K562 treated with DMSO at 1 percent for 24 hours (cell line): ENCODE measurements around the gene AARSD1. TPM values are rescaled to one million over a fixed set of nuclear protein-coding genes. Genes with fewer than 3 reads are reported as not detected.

Experiments used
- total RNA-seq: library from RNA; unstranded; fragments of 300-600 nt; gene quantifications from 2 replicates; pipeline ENCODE4 v1.2.3, GENCODE V29; 2022; ENCODE audit warnings: low read depth; ENCODE audit not compliant: insufficient read depth

Gene AARSD1, protein sequence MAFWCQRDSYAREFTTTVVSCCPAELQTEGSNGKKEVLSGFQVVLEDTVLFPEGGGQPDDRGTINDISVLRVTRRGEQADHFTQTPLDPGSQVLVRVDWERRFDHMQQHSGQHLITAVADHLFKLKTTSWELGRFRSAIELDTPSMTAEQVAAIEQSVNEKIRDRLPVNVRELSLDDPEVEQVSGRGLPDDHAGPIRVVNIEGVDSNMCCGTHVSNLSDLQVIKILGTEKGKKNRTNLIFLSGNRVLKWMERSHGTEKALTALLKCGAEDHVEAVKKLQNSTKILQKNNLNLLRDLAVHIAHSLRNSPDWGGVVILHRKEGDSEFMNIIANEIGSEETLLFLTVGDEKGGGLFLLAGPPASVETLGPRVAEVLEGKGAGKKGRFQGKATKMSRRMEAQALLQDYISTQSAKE
- total RNA-seq, result 23.9 and 24.7 TPM in 2 replicates

DNA sequence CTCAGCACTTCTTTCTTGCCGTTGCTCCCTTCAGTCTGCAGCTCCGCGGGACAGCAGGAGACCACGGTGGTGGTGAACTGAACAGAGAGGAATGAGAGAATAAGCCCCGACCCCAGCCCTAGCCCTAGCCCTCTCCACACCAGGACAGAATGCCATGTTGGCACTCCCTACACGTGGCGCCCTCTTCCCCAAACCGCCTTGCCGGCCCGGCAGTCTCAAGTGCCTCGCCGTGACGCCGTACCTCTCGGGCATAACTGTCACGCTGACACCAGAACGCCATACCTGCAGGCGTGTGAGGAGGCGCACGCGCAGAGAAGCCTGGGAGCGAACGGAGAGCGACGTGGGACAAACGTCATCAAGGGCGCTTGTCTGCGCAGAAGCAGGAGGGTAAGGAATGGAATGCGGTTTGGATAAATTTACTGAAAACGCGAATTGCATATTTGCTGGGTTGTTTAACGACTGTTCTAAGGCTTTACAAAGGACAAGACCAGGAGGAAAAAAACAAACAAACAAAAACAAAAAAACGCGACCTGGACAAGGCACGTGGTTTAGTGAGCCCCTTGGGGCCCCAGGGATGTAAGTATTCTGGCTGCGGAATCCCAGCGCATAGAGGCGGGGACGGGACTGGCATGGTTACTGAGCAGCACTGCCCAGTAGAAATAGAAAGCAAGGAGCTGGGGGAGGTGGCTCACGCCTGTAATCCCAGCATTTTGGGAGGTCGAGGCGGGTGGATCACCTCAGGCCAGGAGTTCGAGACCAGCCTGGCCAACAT lies at the start of gene AARSD1:
TSS of gene AARSD1 (minus strand) at position 294 of the 772 bp plus-strand sequence. CDS start at position 280, 14 bp downstream.

DNA sequence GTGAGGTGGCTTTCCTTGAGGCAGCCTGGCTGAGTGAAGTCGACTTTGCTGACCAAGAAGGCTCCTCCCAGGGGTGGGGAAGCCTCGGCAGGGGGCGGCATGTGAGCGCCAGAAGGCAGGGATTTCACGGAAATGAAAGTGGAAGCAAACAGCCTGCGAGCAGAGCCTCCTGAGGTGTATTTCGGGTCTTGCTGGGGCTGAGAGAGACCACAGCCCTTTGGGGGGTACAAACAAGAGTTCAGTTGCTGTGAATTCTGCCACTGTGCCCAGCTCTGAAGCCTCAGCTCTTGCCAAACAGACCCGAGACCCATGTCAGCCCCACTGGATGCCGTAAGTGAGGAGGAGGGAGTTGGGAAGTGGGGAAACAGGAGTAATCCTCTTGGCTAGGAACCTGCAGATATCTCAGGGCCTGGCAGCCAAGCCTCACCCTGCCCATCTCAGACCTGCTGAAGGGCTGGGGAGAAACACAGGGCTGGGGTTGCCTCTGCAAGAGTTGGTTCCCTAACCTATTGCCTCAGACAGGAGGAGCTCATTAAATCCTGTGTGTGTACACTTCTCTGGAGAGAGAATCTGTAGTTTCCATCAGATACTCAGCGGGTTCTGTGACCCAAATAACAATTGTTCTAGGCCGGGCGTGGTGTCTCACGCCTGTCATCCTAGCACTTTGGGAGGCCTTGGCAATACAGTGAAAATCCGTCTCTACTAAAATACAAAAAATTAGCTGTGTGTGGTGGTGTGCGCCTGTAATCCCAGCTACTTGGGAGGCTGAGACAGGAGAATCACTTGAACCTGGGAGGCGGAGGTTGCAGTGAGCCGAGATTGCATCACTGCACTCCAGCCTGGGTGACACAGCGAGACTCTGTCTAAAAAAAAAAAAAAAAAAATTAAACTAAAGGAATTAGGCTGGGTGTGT lies 42.6 kb upstream of the AARSD1 start, which contains the start of gene IFI35:
TSS of gene IFI35 (plus strand) at position 146 of the 913 bp plus-strand sequence. CDS start at position 310, 164 bp downstream.

DNA sequence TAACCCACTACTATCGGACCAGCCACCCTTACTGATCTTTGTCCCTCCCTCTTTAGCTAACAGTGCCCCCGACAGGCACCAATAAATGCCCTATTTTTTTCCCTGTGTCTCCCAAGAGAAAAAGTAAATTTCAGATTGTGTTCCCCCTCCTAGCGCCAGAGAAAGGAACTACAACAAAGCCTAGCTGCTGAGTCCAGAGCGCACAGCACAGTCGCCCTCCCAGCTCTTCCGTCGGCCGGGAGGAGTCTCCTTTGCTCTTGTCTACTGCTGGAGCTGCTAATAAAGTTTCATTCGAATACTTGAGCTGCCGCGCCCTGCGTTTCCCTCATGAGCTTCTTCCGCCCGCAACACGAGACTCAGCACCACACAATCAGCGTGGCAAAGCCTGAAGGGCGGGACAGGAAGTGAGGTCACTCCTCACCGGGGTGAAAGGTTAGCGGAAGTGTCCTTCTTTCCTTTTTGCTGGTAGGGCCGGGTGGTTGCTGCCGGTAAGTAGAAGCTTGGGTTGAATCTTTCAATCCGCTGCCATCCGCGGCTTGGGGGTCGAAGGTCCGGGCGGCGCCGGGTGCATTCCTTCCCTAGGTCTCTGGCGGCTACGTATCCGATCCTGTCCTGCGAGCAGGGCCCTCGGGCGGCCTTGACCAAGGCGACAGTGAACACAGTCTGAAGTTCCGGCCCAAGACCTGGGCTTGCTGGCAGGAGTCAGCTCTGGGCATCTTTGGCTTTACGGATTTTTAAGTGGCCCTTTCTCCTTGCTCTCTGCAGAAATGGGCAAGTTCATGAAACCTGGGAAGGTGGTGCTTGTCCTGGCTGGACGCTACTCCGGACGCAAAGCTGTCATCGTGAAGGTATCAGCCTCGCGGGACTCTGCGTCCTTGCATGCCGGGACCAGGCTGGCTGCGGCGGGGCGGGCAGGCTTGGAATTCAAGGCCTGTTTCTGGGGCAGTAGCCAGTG lies 34.0 kb upstream of the AARSD1 start, which contains the start of gene RPL27:
TSS of gene RPL27 (plus strand) at position 436 of the 955 bp plus-strand sequence. CDS start at position 768, 332 bp downstream.

DNA sequence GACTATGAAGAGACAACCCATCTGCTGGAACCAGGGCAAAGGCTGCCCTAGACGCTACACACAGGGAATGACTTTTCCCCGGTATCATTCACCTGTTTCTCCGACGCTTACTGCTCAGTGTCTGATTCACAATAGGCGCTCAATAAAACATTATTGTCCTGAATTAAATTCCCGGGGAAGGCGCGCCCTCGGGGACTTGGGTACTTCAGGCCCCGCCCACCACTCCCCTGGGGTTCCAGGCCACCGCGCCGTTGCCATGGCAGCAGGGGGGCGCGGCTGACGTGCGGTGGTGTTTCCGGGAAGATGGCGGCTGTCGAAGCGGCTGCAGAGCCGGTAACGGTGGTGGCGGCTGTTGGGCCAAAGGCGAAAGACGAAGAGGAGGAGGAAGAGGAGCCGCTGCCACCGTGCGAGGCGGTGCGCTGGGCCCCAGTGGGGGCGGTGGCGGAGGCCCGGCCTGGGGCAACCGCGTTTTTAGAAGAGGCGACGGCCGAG lies 16.1 kb upstream of the AARSD1 start, which contains the start of gene RUNDC1:
TSS of gene RUNDC1 (plus strand) at position 292 of the 492 bp plus-strand sequence. CDS start at position 304, 12 bp downstream.

DNA sequence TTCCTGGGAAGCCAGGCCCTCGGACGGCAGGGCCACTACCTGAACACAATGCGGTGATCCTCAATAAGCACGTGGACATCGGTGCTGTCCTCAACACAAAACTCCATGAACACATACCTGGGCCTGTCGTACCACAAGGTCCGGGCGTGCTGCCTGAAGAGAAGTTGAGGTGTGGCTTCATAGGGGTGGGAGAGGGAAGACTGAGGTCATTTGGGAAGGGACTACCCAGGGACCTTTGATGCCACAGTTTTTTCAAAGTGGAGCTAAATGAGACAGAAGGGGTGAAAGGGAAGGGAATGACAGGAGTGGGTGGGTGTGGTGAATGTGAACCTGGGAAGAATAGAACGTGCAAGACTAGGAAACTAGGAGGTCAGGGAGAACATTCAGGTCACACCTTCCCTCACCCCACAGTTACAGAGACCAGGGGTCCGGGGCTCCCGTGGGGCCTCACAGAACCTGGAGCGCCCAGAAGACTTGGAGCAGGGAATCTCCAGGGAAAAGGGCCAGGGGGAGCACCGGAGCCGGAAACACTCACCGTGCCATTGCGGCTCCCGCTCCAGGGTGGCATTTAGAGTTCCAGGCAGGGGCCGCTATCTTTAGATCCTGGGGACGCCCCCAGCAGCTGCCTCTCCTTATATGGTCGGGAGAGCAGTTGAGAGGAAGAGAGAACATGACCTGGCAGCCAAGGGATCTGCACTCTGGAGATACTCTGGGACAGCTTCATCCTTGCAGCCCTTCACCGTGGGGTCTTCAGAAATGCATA lies 15.4 kb upstream of the AARSD1 start, which contains the start of gene PTGES3L:
TSS of gene PTGES3L (minus strand) at position 570 of the 763 bp plus-strand sequence. CDS start at position 543, 27 bp downstream.

Other genes starting within 250 kb of the AARSD1 start
- gene EZH1, start 219.4 kb downstream of the AARSD1 start, total RNA-seq, result 16.8 and 17.2 TPM in 2 replicates
- gene RAMP2, start 203.2 kb downstream of the AARSD1 start, total RNA-seq, result not detected in 2 replicates
- gene VPS25, start 191.0 kb downstream of the AARSD1 start, total RNA-seq, result 155 and 161 TPM in 2 replicates
- 6.2 and 6.8 TPM in 2 replicates for gene WNK4, start 183.8 kb downstream of the AARSD1 start, total RNA-seq
- 66.2 and 80.9 TPM in 2 replicates for gene COA3, start 165.8 kb downstream of the AARSD1 start, total RNA-seq
- gene CNTD1, start 165.6 kb downstream of the AARSD1 start, total RNA-seq, result 0.37 and 0.80 TPM in 2 replicates
- 39.2 and 41.3 TPM in 2 replicates for gene BECN1, start 140.2 kb downstream of the AARSD1 start, total RNA-seq
- 115 and 117 TPM in 2 replicates for gene PSME3, start 131.1 kb downstream of the AARSD1 start, total RNA-seq
- 2.2 and 2.9 TPM in 2 replicates for gene AOC2, start 119.9 kb downstream of the AARSD1 start, total RNA-seq
- gene AOC3, start 113.3 kb downstream of the AARSD1 start, total RNA-seq, result 1.7 and 2.0 TPM in 2 replicates
- not detected in 2 replicates for gene G6PC1, start 63.7 kb downstream of the AARSD1 start, total RNA-seq
- gene PTGES3L, start 15.6 kb upstream of the AARSD1 start, total RNA-seq, result 0.73 and 1.0 TPM in 2 replicates
- 17.0 and 19.9 TPM in 2 replicates for gene RUNDC1, start 16.1 kb upstream of the AARSD1 start, total RNA-seq
- gene RPL27, start 34.0 kb upstream of the AARSD1 start, total RNA-seq, result 4,273 and 4,634 TPM in 2 replicates
- 75.5 and 79.6 TPM in 2 replicates for gene IFI35, start 42.3 kb upstream of the AARSD1 start, total RNA-seq
- gene VAT1, start 57.9 kb upstream of the AARSD1 start, total RNA-seq, result 429 and 434 TPM in 2 replicates
- 4.0 and 5.1 TPM in 2 replicates for gene RND2, start 60.8 kb upstream of the AARSD1 start, total RNA-seq
- 52.4 and 56.6 TPM in 2 replicates for gene BRCA1, start 160.9 kb upstream of the AARSD1 start, total RNA-seq
- 51.0 and 56.7 TPM in 2 replicates for gene NBR1, start 206.8 kb upstream of the AARSD1 start, total RNA-seq
- gene TMEM106A, start 247.4 kb upstream of the AARSD1 start, total RNA-seq, result 0.07 and 0.19 TPM in 2 replicates